ENCODE measurements around the gene TMEM184B. TPM values are rescaled to one million over a fixed set of nuclear protein-coding genes. Genes with fewer than 3 reads are reported as not detected.
"Not testable (repeated sequence)": the region's sequence is repeated elsewhere in the genome, so short reads cannot be mapped to it uniquely, and the experiment has no call there.

Gene TMEM184B
- polyA plus RNA-seq, 3 donors: 14.0 to 50.2 (median 37.3) TPM

GRCh38 chr22:38201711-38202436 is 70.9 kb downstream of the TMEM184B start, which contains the start of gene MAFF:
Gene MAFF, plus strand, starts transcription at chr22:38201994. Its CDS starts 11,860 bp downstream, at chr22:38213854.
- 0 to 1% (median 1%) methylated on average over 74 to 85 of the region's 85 CpGs for WGBS, 3 donors
- H3K27ac ChIP-seq (ENCODE audit: low read depth, low read length): peak within 1 kb of the TSS; percentile 95

GRCh38 chr22:38201371-38201710 is 71.5 kb downstream of the TMEM184B start:
- H3K27ac ChIP-seq (ENCODE audit: low read depth, low read length): no peak overlapping the region
- WGBS, 3 donors: 23 to 36% (median 26%) methylated on average over 8 of the region's 8 CpGs

- no peak overlapping the region for H3K27ac ChIP-seq (ENCODE audit: low read depth, low read length)
- 82 to 90% (median 89%) methylated on average over 10 of the region's 10 CpGs for WGBS, 3 donors
These were observed 72.8 kb downstream of the TMEM184B start for GRCh38 chr22:38199826-38200559.

GRCh38 chr22:38196791-38197419 is 75.9 kb downstream of the TMEM184B start:
- H3K27ac ChIP-seq (ENCODE audit: low read depth, low read length): no peak overlapping the region
- 71 to 77% (median 72%) methylated on average over 18 to 19 of the region's 19 CpGs for WGBS, 3 donors

GRCh38 chr22:38193580-38193979 is 79.2 kb downstream of the TMEM184B start:
- H3K27ac ChIP-seq (ENCODE audit: low read depth, low read length): no peak overlapping the region
- 31 to 58% (median 38%) methylated on average over 6 of the region's 6 CpGs for WGBS, 3 donors

- 76 to 95% (median 82%) methylated on average over 3 of the region's 3 CpGs for WGBS, 3 donors
- no peak overlapping the region for H3K27ac ChIP-seq (ENCODE audit: low read depth, low read length)
These were observed 80.3 kb downstream of the TMEM184B start for GRCh38 chr22:38192475-38192863.

- peak overlapping the region; percentile 52 for H3K27ac ChIP-seq (ENCODE audit: low read depth, low read length)
- WGBS, 3 donors: 80 to 87% (median 82%) methylated on average over 10 of the region's 10 CpGs
These were observed 80.9 kb downstream of the TMEM184B start for GRCh38 chr22:38191731-38192474.

GRCh38 chr22:38191055-38191454 is 81.8 kb downstream of the TMEM184B start:
- WGBS, 3 donors: 90 to 95% (median 93%) methylated on average over 14 of the region's 14 CpGs

GRCh38 chr22:38190581-38190980 is 82.2 kb downstream of the TMEM184B start:
- 59 to 70% (median 66%) methylated on average over 6 of the region's 6 CpGs for WGBS, 3 donors
- no peak overlapping the region for H3K27ac ChIP-seq (ENCODE audit: low read depth, low read length)

More at GRCh38 chr22:38191055-38191454, 81.8 kb downstream of the TMEM184B start:
- no peak overlapping the region for H3K27ac ChIP-seq (ENCODE audit: low read depth, low read length)

GRCh38 chr22:38189104-38189503 is 83.7 kb downstream of the TMEM184B start:
- 73 to 86% (median 75%) methylated on average over 3 of the region's 3 CpGs for WGBS, 3 donors
- H3K27ac ChIP-seq (ENCODE audit: low read depth, low read length): no peak overlapping the region

GRCh38 chr22:38187413-38188212 is 85.2 kb downstream of the TMEM184B start:
- H3K27ac ChIP-seq (ENCODE audit: low read depth, low read length): no peak overlapping the region
- WGBS, 3 donors: 38 to 66% (median 59%) methylated on average over 10 of the region's 10 CpGs

- no peak overlapping the region for H3K27ac ChIP-seq (ENCODE audit: low read depth, low read length)
- 47 to 76% (median 64%) methylated on average over 5 of the region's 5 CpGs for WGBS, 3 donors
These were observed 86.4 kb downstream of the TMEM184B start for GRCh38 chr22:38186429-38186828.

GRCh38 chr22:38184788-38185187 is 88.0 kb downstream of the TMEM184B start:
- 74 to 84% (median 81%) methylated on average over 7 of the region's 7 CpGs for WGBS, 3 donors
- no peak overlapping the region for H3K27ac ChIP-seq (ENCODE audit: low read depth, low read length)

- peak within 1 kb of the TSS; percentile 48 for H3K27ac ChIP-seq (ENCODE audit: low read depth, low read length)
- WGBS, 3 donors: 0 to 1% (median 0%) methylated on average over 45 to 48 of the region's 48 CpGs
These were observed 91.2 kb downstream of the TMEM184B start, which contains the start of gene PLA2G6 for GRCh38 chr22:38181453-38182200. Gene PLA2G6, minus strand, starts transcription at chr22:38181830. Its CDS starts 12,404 bp downstream, at chr22:38169426.

GRCh38 chr22:38180841-38181452 is 91.9 kb downstream of the TMEM184B start:
- peak overlapping the region; percentile 48 for H3K27ac ChIP-seq (ENCODE audit: low read depth, low read length)
- 9 to 10% (median 9%) methylated on average over 14 of the region's 14 CpGs for WGBS, 3 donors

- H3K27ac ChIP-seq (ENCODE audit: low read depth, low read length): not testable (repeated sequence)
- WGBS, 3 donors: 94 to 96% (median 95%) methylated on average over 7 of the region's 7 CpGs
These were observed 94.2 kb downstream of the TMEM184B start for GRCh38 chr22:38178605-38178937.

All from adipose tissue (tissue), 3 donors.